Endothelial cell of umbilical vein (primary cell): ENCODE measurements around the gene SNED1. TPM values are rescaled to one million over a fixed set of nuclear protein-coding genes. Genes with fewer than 3 reads are reported as not detected.

Experiments
- BruUV-seq: library from RNA; stranded (reverse); fragments of 400-500 nt; replicated peaks from 2 replicates; lab custom pipeline; 2021; lab: Mats Ljungman, UMichigan
- CTCF ChIA-PET: fragments of 300-600, 350-600 bp; sonication (Branson Sonifier 250); formaldehyde crosslinking; loops from one replicate; lab custom pipeline; 2021; ENCODE audit warnings: antibody characterized with exemption, inconsistent platforms; lab: Charles Lee
- POLR2A ChIA-PET: fragments of 300-600, 350-600 bp; sonication (Branson Sonifier 250); formaldehyde crosslinking; loops from one replicate; lab custom pipeline; 2021; ENCODE audit warnings: antibody characterized with exemption, inconsistent platforms; lab: Charles Lee
- DNase-seq: peaks from one replicate; pipeline ENCODE4 v3.0.0-alpha.2; 2011; ENCODE audit warnings: low read depth, low spot score
- FAIRE-seq: peaks from 2 replicates; lab custom pipeline; 2011; peaks lifted over from hg19 to GRCh38; lab: Jason Lieb, UNC
- H2AFZ ChIP-seq: 2 replicates; pipeline ENCODE4 v1.6.0; 2012; ENCODE audit warnings: low read depth, low read length, control low read depth, inconsistent platforms
- H3K27ac ChIP-seq: 2 replicates; pipeline ENCODE4 v1.5.1; 2011; ENCODE audit warnings: low read depth, mild to moderate bottlenecking, control low read depth, low read length, moderate library complexity; ENCODE audit not compliant: insufficient read depth
- H3K27me3 ChIP-seq, 2 experiments: 2 replicates each; pipeline versions ENCODE4 v1.6.0 to v1.6.1; 2011; ENCODE audit warnings: low read length in 2 of 2, mixed read lengths in 1 of 2; ENCODE audit not compliant: control insufficient read depth in 2 of 2, insufficient read depth in 2 of 2
- H3K36me3 ChIP-seq, 2 experiments: 2 replicates in 1 of 2; 3 replicates in 1 of 2; pipeline ENCODE4 v1.5.1; 2011; ENCODE audit warnings: low read length in 2 of 2, mild to moderate bottlenecking in 1 of 2, moderate library complexity in 1 of 2; ENCODE audit not compliant: control insufficient read depth in 2 of 2, insufficient read depth in 2 of 2; ENCODE audit errors: extremely low read depth in 1 of 2
- H3K4me1 ChIP-seq: 3 replicates; pipeline ENCODE4 v1.5.1; 2011; ENCODE audit warnings: mild to moderate bottlenecking, low read length; ENCODE audit not compliant: control insufficient read depth, insufficient read depth; ENCODE audit errors: extremely low read depth
- H3K4me2 ChIP-seq: 2 replicates; pipeline ENCODE4 v1.6.1; 2011; ENCODE audit warnings: low read length, control low read depth, mixed read lengths; ENCODE audit not compliant: insufficient read depth
- H3K4me3 ChIP-seq, 3 experiments: fragments of 200-600 bp in 1 of 3; sonication (generic), shearing (Covaris generic) in 1 of 3; replicated peaks in 1 of 3; 2 replicates each; pipeline ENCODE4 v1.5.1; 2011 to 2016; ENCODE audit warnings: control low read depth in 3 of 3, low read length in 3 of 3, mild to moderate bottlenecking in 2 of 3, inconsistent platforms in 1 of 3, low read depth in 1 of 3, moderate library complexity in 1 of 3; ENCODE audit not compliant: insufficient read depth in 1 of 3
- H3K79me2 ChIP-seq: 2 replicates; pipeline ENCODE4 v1.6.0; 2012; ENCODE audit warnings: low read length, inconsistent platforms; ENCODE audit not compliant: control insufficient read depth, insufficient read depth
- H3K9ac ChIP-seq: replicated peaks from 2 replicates; pipeline ENCODE3; 2011; ENCODE audit warnings: low read length, control low read depth; ENCODE audit not compliant: insufficient read depth; ENCODE audit errors: extremely low read depth
- H3K9me1 ChIP-seq: replicated peaks from 3 replicates; pipeline ENCODE4 v1.6.0; 2011; ENCODE audit warnings: mild to moderate bottlenecking, low read length; ENCODE audit not compliant: control insufficient read depth, insufficient read depth; ENCODE audit errors: extremely low read depth
- H3K9me3 ChIP-seq: replicated peaks from 2 replicates; pipeline ENCODE4 v1.5.1; 2012; ENCODE audit warnings: low read length, inconsistent platforms; ENCODE audit not compliant: control insufficient read depth, insufficient read depth
- H4K20me1 ChIP-seq: replicated peaks from 2 replicates; pipeline ENCODE3; 2011; ENCODE audit warnings: mild to moderate bottlenecking, low read length; ENCODE audit not compliant: control insufficient read depth, insufficient read depth; ENCODE audit errors: extremely low read depth
- EZH2 ChIP-seq: IDR thresholded peaks from 2 replicates; pipeline ENCODE4 v1.6.1; 2012; ENCODE audit warnings: borderline replicate concordance, low read depth, mild to moderate bottlenecking, moderate library complexity, low read length, inconsistent platforms; ENCODE audit not compliant: severe bottlenecking
- FOS ChIP-seq: IDR thresholded peaks from 2 replicates; pipeline ENCODE4 v1.6.1; 2011; ENCODE audit warnings: mild to moderate bottlenecking, low read length, moderate library complexity, borderline replicate concordance; ENCODE audit not compliant: insufficient read depth
- GATA2 ChIP-seq: IDR thresholded peaks from 2 replicates; pipeline ENCODE4 v1.7.0; 2011; ENCODE audit warnings: low read depth, mild to moderate bottlenecking, moderate library complexity, mixed read lengths, low read length; ENCODE audit not compliant: insufficient read length, insufficient read depth
- JUN ChIP-seq: IDR thresholded peaks from 2 replicates; pipeline ENCODE4 v1.6.1; 2011; ENCODE audit warnings: borderline replicate concordance, low read depth; ENCODE audit not compliant: insufficient read length, insufficient read depth
- MYC ChIP-seq: IDR thresholded peaks from one replicate; pipeline ENCODE4 v1.6.1; 2011; ENCODE audit warnings: mild to moderate bottlenecking, low read depth, low read length
- POLR2A ChIP-seq: IDR thresholded peaks from 2 replicates; pipeline ENCODE4 v1.6.1; 2012; ENCODE audit warnings: low read depth, mild to moderate bottlenecking, control low read depth, low read length
- POLR2AphosphoS5 ChIP-seq: IDR thresholded peaks from 2 replicates; pipeline ENCODE4 v1.6.1; 2012; ENCODE audit warnings: low read depth, mild to moderate bottlenecking, control low read depth, low read length, moderate library complexity; ENCODE audit not compliant: insufficient read depth
- dilution Hi-C: fragments of 300-500 bp; cut with MboI; formaldehyde crosslinking; loops from one replicate; pipeline ENCODE4 v1.15.0; 2019; ENCODE audit warnings: low sequenced_read_pairs; ENCODE audit not compliant: extremely low pct_ligation_motif_present
- intact Hi-C: fragments of 100-400 bp; cut with micrococcal nuclease; formaldehyde crosslinking; loops from one replicate; pipeline ENCODE4 v1.10.0; 2022
- polyA plus RNA-seq, 4 experiments: library from polyadenylated mRNA; depleted of rRNA in 3 of 4; stranded (reverse) in 3 of 4; unstranded in 1 of 4; fragments of >200 nt; gene quantifications; 2 replicates each; pipeline versions ENCODE4 v1.2.1 to v1.2.3, GENCODE V29; 2011 to 2012; ENCODE audit warnings: missing spikeins in 1 of 4
- small RNA-seq: library from RNA; depleted of rRNA; stranded (forward); fragments of <200 nt; gene quantifications from one replicate; pipeline ENCODE3, GENCODE V24; 2012; ENCODE audit warnings: low replicate concordance, low read depth; ENCODE audit not compliant: insufficient read depth, insufficient read length
- total RNA-seq: library from RNA; stranded (reverse); gene quantifications from 2 replicates; pipeline ENCODE4 v1.2.3, GENCODE V29; 2021
- TF ChIP-seq, protein P1 (sequence below), 2 donors: IDR thresholded peaks; 1 replicate in 1 of 2; 2 replicates in 1 of 2; pipeline ENCODE4 v1.5.1; 2011; ENCODE audit warnings: low read length in 2 of 2, mild to moderate bottlenecking in 2 of 2, moderate library complexity in 2 of 2, control low read depth in 1 of 2, inconsistent platforms in 1 of 2, low read depth in 1 of 2; ENCODE audit not compliant: insufficient read depth in 1 of 2; ENCODE audit errors: extremely low read depth in 1 of 2
- TF ChIP-seq, protein P2 (sequence below): IDR thresholded peaks from 2 replicates; pipeline ENCODE4 v1.6.1; 2011; ENCODE audit not compliant: insufficient read depth, insufficient read length

SNED1 gene
- total and polyA plus RNA-seq, 2 donors (not counting 3 experiments of a cell fraction or from before 2014, with no cell fraction given) = 14.1 to 17.2 TPM

DNA sequence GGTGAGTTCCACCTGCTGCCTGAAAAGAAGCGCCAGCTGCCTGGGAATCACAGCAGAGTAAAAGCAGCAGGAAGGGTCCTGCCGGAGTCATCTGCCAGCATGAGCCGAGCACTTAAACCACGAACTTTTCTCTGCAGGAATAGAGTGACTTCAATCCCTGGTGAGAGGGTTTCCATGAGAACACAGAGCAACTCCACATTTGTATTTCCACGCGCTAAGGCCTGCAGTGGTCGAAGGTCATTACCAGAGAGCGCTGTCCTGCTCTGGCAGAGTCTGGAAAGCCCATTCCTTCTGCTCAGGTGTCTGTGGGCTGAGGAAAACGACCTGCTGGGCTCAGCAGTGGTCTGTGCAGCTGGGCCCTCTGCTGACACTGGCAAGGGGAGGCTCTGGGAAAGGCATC is 144.2 kb downstream of the SNED1 start:
- intact Hi-C loops = loop anchor here (10.0 kb wide), 1 partner anchor 288 kb away; no protein-coding TSS in a partner anchor
- FAIRE-seq = no peak
- H3K9me3 ChIP-seq = no peaks in the 10 kb centered on the region
- no peak for DNase-seq
- no peaks in the 10 kb centered on the region for H3K79me2 ChIP-seq
- H3K27me3 ChIP-seq = no peaks in the 10 kb centered on the region
- no peak overlapping the region for H3K4me3 ChIP-seq
- H3K4me2 ChIP-seq = no peak overlapping the region
- dilution Hi-C loops = no loop called here
- no peak overlapping the region for H2AFZ ChIP-seq
- no peaks in the 10 kb centered on the region for H4K20me1 ChIP-seq
- no peaks in the 10 kb centered on the region for H3K9me1 ChIP-seq
- no peak overlapping the region for H3K9ac ChIP-seq
- ChIA-PET POLR2A (no interaction called here), CTCF (no interaction called here)
- no peak for TF ChIP-seq MYC
- TF ChIP-seq FOS = no peak
- TF ChIP-seq, protein P1, sequence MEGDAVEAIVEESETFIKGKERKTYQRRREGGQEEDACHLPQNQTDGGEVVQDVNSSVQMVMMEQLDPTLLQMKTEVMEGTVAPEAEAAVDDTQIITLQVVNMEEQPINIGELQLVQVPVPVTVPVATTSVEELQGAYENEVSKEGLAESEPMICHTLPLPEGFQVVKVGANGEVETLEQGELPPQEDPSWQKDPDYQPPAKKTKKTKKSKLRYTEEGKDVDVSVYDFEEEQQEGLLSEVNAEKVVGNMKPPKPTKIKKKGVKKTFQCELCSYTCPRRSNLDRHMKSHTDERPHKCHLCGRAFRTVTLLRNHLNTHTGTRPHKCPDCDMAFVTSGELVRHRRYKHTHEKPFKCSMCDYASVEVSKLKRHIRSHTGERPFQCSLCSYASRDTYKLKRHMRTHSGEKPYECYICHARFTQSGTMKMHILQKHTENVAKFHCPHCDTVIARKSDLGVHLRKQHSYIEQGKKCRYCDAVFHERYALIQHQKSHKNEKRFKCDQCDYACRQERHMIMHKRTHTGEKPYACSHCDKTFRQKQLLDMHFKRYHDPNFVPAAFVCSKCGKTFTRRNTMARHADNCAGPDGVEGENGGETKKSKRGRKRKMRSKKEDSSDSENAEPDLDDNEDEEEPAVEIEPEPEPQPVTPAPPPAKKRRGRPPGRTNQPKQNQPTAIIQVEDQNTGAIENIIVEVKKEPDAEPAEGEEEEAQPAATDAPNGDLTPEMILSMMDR (IDR thresholded peaks at IDR 0.05; ENCODE audit: extremely low read depth in 1 of 2, insufficient read depth in 1 of 2, low read depth in 1 of 2, low read length in 2 of 2) = no peak
- no peak for TF ChIP-seq GATA2
- TF ChIP-seq POLR2A = no peak
- no peak for TF ChIP-seq POLR2AphosphoS5
- no peak for TF ChIP-seq EZH2
- TF ChIP-seq, protein P2, sequence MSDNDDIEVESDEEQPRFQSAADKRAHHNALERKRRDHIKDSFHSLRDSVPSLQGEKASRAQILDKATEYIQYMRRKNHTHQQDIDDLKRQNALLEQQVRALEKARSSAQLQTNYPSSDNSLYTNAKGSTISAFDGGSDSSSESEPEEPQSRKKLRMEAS = no peak
- no peak for TF ChIP-seq JUN
- no peaks in the 10 kb centered on the region for H3K4me1 ChIP-seq
- BruUV-seq = no TSS peak
- no peak overlapping the region for H3K27ac ChIP-seq
- H3K36me3 ChIP-seq = no peaks in the 10 kb centered on the region

Small RNA genes within 50 kb of the gene (small RNA-seq; reads per million reads assigned to genes)
- gene AC005237.2 = not detected

Other genes with a start within 250 kb of the SNED1 start
- 0.64 TPM in 1 of 2 replicates, not detected in the other for gene KIF1A, start 178.4 kb upstream of the SNED1 start, total RNA-seq
- 0.02 and 0.11 TPM in 2 replicates for gene KIF1A, start 178.4 kb upstream of the SNED1 start, polyA plus RNA-seq
- not detected in 2 replicates for gene AGXT, start 129.8 kb upstream of the SNED1 start, total RNA-seq
- gene AGXT, start 129.8 kb upstream of the SNED1 start, polyA plus RNA-seq = not detected in 2 replicates
- gene MAB21L4, start 102.5 kb upstream of the SNED1 start, total RNA-seq = not detected in 2 replicates
- gene MAB21L4, start 102.5 kb upstream of the SNED1 start, polyA plus RNA-seq = not detected in 2 replicates
- gene CROCC2, start 92.3 kb upstream of the SNED1 start, total RNA-seq = not detected in 2 replicates
- not detected in 2 replicates for gene CROCC2, start 92.3 kb upstream of the SNED1 start, polyA plus RNA-seq
- gene MTERF4, start 103.7 kb downstream of the SNED1 start, total RNA-seq = 14.7 and 24.7 TPM in 2 replicates
- 20.2 and 27.3 TPM in 2 replicates for gene MTERF4, start 103.7 kb downstream of the SNED1 start, polyA plus RNA-seq
- 17.3 and 26.0 TPM in 2 replicates for gene PASK, start 150.9 kb downstream of the SNED1 start, total RNA-seq
- gene PASK, start 150.9 kb downstream of the SNED1 start, polyA plus RNA-seq = 5.7 and 16.6 TPM in 2 replicates
- 60.8 and 68.2 TPM in 2 replicates for gene PPP1R7, start 151.8 kb downstream of the SNED1 start, total RNA-seq
- 25.0 and 30.3 TPM in 2 replicates for gene PPP1R7, start 151.8 kb downstream of the SNED1 start, polyA plus RNA-seq
- 2.5 and 2.8 TPM in 2 replicates for gene ANO7, start 190.1 kb downstream of the SNED1 start, total RNA-seq
- 0.51 and 0.81 TPM in 2 replicates for gene ANO7, start 190.1 kb downstream of the SNED1 start, polyA plus RNA-seq